Thoracic aorta endothelial cell (primary cell): ENCODE measurements around the gene CCP110. TPM values are rescaled to one million over a fixed set of nuclear protein-coding genes. Genes with fewer than 3 reads are reported as not detected.

Experiments
- total RNA-seq: library from RNA; depleted of rRNA; stranded (reverse); fragments of >200 nt; gene quantifications from 2 replicates; pipeline ENCODE4 v1.2.3, GENCODE V29; 2012

Gene CCP110, protein sequence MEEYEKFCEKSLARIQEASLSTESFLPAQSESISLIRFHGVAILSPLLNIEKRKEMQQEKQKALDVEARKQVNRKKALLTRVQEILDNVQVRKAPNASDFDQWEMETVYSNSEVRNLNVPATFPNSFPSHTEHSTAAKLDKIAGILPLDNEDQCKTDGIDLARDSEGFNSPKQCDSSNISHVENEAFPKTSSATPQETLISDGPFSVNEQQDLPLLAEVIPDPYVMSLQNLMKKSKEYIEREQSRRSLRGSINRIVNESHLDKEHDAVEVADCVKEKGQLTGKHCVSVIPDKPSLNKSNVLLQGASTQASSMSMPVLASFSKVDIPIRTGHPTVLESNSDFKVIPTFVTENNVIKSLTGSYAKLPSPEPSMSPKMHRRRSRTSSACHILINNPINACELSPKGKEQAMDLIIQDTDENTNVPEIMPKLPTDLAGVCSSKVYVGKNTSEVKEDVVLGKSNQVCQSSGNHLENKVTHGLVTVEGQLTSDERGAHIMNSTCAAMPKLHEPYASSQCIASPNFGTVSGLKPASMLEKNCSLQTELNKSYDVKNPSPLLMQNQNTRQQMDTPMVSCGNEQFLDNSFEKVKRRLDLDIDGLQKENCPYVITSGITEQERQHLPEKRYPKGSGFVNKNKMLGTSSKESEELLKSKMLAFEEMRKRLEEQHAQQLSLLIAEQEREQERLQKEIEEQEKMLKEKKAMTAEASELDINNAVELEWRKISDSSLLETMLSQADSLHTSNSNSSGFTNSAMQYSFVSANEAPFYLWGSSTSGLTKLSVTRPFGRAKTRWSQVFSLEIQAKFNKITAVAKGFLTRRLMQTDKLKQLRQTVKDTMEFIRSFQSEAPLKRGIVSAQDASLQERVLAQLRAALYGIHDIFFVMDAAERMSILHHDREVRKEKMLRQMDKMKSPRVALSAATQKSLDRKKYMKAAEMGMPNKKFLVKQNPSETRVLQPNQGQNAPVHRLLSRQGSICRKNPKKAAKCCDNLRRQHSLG
- total RNA-seq: 25.0 and 28.2 TPM in 2 replicates

GRCh38 chr16:19523559-19524355 is at the start of gene CCP110:
CCP110 (plus strand) TSS chr16:19523942; CDS start chr16:19527882, 3,940 bp downstream.

GRCh38 chr16:19521471-19522396 is 2.0 kb upstream of the CCP110 start, which contains the start of gene GDE1:
GDE1 (minus strand) TSS chr16:19522098; CDS start chr16:19521964, 134 bp downstream.

DNA sequence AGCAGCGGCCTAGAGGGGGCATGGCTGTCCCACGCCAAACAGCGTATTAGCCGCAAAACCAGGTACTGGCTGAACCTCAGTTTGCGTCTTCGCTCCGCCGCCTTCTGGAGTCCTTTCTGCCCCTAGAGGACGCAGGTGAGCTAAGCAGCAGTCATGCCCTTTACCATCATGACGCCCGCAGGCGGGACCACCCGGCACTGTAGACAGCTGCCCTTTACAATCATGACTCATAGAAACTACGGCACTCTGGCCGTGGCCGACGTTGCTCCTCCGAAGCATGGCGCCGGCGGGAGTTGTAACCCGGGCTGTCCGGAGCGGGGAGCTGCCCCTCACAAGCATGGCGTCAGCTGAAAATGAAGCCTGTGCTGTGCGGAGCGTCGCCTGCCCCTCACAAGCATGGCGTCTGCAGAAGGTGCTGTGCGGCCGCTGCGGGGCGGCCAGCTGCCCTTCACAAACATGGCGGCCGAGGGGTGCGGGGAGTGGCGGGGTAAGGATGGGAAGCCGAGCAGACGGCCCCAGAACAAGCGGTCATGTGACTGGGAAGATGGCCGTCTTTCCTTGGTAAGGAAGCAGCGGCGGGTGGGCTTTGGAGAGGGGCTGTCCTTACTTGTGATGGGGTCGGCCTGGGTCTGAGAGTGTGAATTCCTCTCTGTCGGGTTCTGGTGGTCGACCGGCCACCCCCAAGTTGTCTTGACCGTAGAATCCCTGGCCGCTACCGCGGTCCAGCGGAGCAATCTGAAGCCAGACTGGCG is 31.6 kb downstream of the CCP110 start, which contains the start of gene VPS35L:
VPS35L (plus strand) TSS at position 518 of the 752 bp plus-strand sequence; CDS start at position 545, 27 bp downstream.

Other genes starting within 250 kb of the CCP110 start
- not detected in 2 replicates for gene CLEC19A, start 238.2 kb upstream of the CCP110 start, total RNA-seq
- not detected in 2 replicates for gene TMC5, start 106.1 kb upstream of the CCP110 start, total RNA-seq
- gene GDE1, start 1.8 kb upstream of the CCP110 start, total RNA-seq: 64.9 and 67.5 TPM in 2 replicates
- 73.0 and 74.0 TPM in 2 replicates for gene VPS35L, start 31.8 kb downstream of the CCP110 start, total RNA-seq
- 25.8 and 27.1 TPM in 2 replicates for gene KNOP1, start 194.3 kb downstream of the CCP110 start, total RNA-seq
- 12.8 and 17.2 TPM in 2 replicates for gene IQCK, start 194.3 kb downstream of the CCP110 start, total RNA-seq